ENCODE results near the gene CSNK1G2.

Gene CSNK1G2

GRCh38 chr19:1941146-1942077 is at the start of gene CSNK1G2:
Gene CSNK1G2 (plus strand): TSS chr19:1941172. CDS start chr19:1969773, 28,601 bp downstream.
- H3K4me3 ChIP-seq (ENCODE audit: low read depth, low read length), result peak within 1 kb of the TSS; percentile 78
- TF ChIP-seq MYC (IDR thresholded peaks at IDR 0.05; ENCODE audit: low read depth, low read length) (no peak; the same call in 1 of the 2 replicates), POLR2A (IDR thresholded peaks at IDR 0.05; ENCODE audit: extremely low read depth, insufficient read length) (no peak), CTCF (IDR thresholded peaks at IDR 0.05; ENCODE audit: low read depth, low read length) (no peak), MAX (IDR thresholded peaks at IDR 0.05; ENCODE audit: low read depth, low read length) (no peak)
- DNase-seq (ENCODE audit: low read depth), result no peak

- no peak overlapping the region for H3K4me3 ChIP-seq (ENCODE audit: low read depth, low read length)
- DNase-seq (ENCODE audit: low read depth), result no peak
- no peak for TF ChIP-seq MYC (IDR thresholded peaks at IDR 0.05; ENCODE audit: low read depth, low read length)
- no peak for TF ChIP-seq MAX (IDR thresholded peaks at IDR 0.05; ENCODE audit: low read depth, low read length)
- no peak for TF ChIP-seq POLR2A (IDR thresholded peaks at IDR 0.05; ENCODE audit: extremely low read depth, insufficient read length)
- no peak for TF ChIP-seq CTCF (IDR thresholded peaks at IDR 0.05; ENCODE audit: low read depth, low read length)
These were observed 47.2 kb upstream of the CSNK1G2 start for GRCh38 chr19:1893791-1894190.

- H3K4me3 ChIP-seq (ENCODE audit: low read depth, low read length), result no peak overlapping the region
- TF ChIP-seq MYC (IDR thresholded peaks at IDR 0.05; ENCODE audit: low read depth, low read length), result no peak
- TF ChIP-seq MAX (IDR thresholded peaks at IDR 0.05; ENCODE audit: low read depth, low read length), result no peak
- no peak for TF ChIP-seq POLR2A (IDR thresholded peaks at IDR 0.05; ENCODE audit: extremely low read depth, insufficient read length)
- TF ChIP-seq CTCF (IDR thresholded peaks at IDR 0.05; ENCODE audit: low read depth, low read length), result no peak
- peak; percentile 52 for DNase-seq (ENCODE audit: low read depth)
These were observed 44.5 kb upstream of the CSNK1G2 start for GRCh38 chr19:1896508-1896907.

- H3K4me3 ChIP-seq (ENCODE audit: low read depth, low read length), result no peak overlapping the region
- TF ChIP-seq MYC (IDR thresholded peaks at IDR 0.05; ENCODE audit: low read depth, low read length) (no peak), CTCF (IDR thresholded peaks at IDR 0.05; ENCODE audit: low read depth, low read length) (no peak), MAX (IDR thresholded peaks at IDR 0.05; ENCODE audit: low read depth, low read length) (no peak), POLR2A (IDR thresholded peaks at IDR 0.05; ENCODE audit: extremely low read depth, insufficient read length) (no peak)
- peak; percentile 85 for DNase-seq (ENCODE audit: low read depth)
These were observed 39.0 kb upstream of the CSNK1G2 start for GRCh38 chr19:1901940-1902404.

- no peak for DNase-seq (ENCODE audit: low read depth)
- no peak overlapping the region for H3K4me3 ChIP-seq (ENCODE audit: low read depth, low read length)
- TF ChIP-seq CTCF (IDR thresholded peaks at IDR 0.05; ENCODE audit: low read depth, low read length) (no peak), MAX (IDR thresholded peaks at IDR 0.05; ENCODE audit: low read depth, low read length) (no peak), POLR2A (IDR thresholded peaks at IDR 0.05; ENCODE audit: extremely low read depth, insufficient read length) (no peak), MYC (IDR thresholded peaks at IDR 0.05; ENCODE audit: low read depth, low read length) (no peak)
These were observed 38.0 kb upstream of the CSNK1G2 start for GRCh38 chr19:1902923-1903322.
